ENCODE results near the gene NHSL2.

- no peak for TF ChIP-seq MED13 (CRISPR knock-in tag; IDR thresholded peaks at IDR 0.05)
- TF ChIP-seq MNT (IDR thresholded peaks at IDR 0.05), result no peak
- no peak for TF ChIP-seq ZNF530 (CRISPR knock-in tag; IDR thresholded peaks at IDR 0.05; ENCODE audit: low read depth)
- no peak for TF ChIP-seq JUN (CRISPR knock-in tag; IDR thresholded peaks at IDR 0.05)
- TF ChIP-seq POLR2AphosphoS5 (IDR thresholded peaks at IDR 0.05; ENCODE audit: low read depth, low read length), result no peak
- TF ChIP-seq RFX5 (IDR thresholded peaks at IDR 0.05; ENCODE audit: low read depth, low read length), result no peak
- no peak for TF ChIP-seq KDM1A (CRISPR knock-in tag; IDR thresholded peaks at IDR 0.05)
- TF ChIP-seq ZBTB1 (CRISPR knock-in tag; IDR thresholded peaks at IDR 0.05; ENCODE audit: borderline replicate concordance), result no peak
- no peak for TF ChIP-seq PRDM10 (CRISPR knock-in tag; IDR thresholded peaks at IDR 0.05; ENCODE audit: low read depth)
- no peak for TF ChIP-seq ZNF513 (CRISPR knock-in tag; conservative IDR thresholded peaks at IDR 0.05)
- no peak for TF ChIP-seq TBX2 (CRISPR knock-in tag; IDR thresholded peaks at IDR 0.05; ENCODE audit: borderline replicate concordance)
- TF ChIP-seq ZFYVE20 (CRISPR knock-in tag; IDR thresholded peaks at IDR 0.05; ENCODE audit: borderline replicate concordance, low read depth), result no peak
These were observed 12.0 kb downstream of the NHSL2 start for GRCh38 chrX:71922686-71923085.

All from HepG2 (cell line).